ENCODE data around the gene DENND4A.

DENND4A gene

GRCh38 chr15:65629548-65629947 lies 162.5 kb downstream of the DENND4A start:
- ATAC-seq (ENCODE audit: insufficient read depth, low read depth) (no peak), DNase-seq (no peak)
- H3K27ac ChIP-seq (ENCODE audit: low read length): no peak overlapping the region
- H4K20me1 ChIP-seq (ENCODE audit: insufficient read depth, low read length): no peaks in the 10 kb centered on the region
- H3K4me2 ChIP-seq (ENCODE audit: insufficient read depth, low read length): no peak overlapping the region
- H3K4me1 ChIP-seq (ENCODE audit: insufficient read depth, low read length): no peaks in the 10 kb centered on the region
- no peaks in the 10 kb centered on the region for H3K9me3 ChIP-seq (ENCODE audit: insufficient read depth, low read length, severe bottlenecking)
- no peak overlapping the region for H3K4me3 ChIP-seq (ENCODE audit: low read depth in 1 of 2, low read length in 2 of 2)
- no peak for TF ChIP-seq CTCF (IDR thresholded peaks at IDR 0.05; ENCODE audit: borderline replicate concordance, extremely low read depth, low read length, poor library complexity, severe bottlenecking)
- TF ChIP-seq EZH2 (IDR thresholded peaks at IDR 0.05; ENCODE audit: borderline replicate concordance, low read depth, low read length, severe bottlenecking): no peak
- no peak overlapping the region for H2AFZ ChIP-seq (ENCODE audit: low read depth, low read length)
- peaks cover 3% of the 10 kb centered on the region; the same call in 1 of the 2 replicates for H3K36me3 ChIP-seq (ENCODE audit: insufficient read depth, low read length)
- H3K9ac ChIP-seq (ENCODE audit: low read depth, low read length): no peak overlapping the region
- H3K79me2 ChIP-seq (ENCODE audit: insufficient read depth, low read length): no peaks in the 10 kb centered on the region
- no peaks in the 10 kb centered on the region for H3K27me3 ChIP-seq (ENCODE audit: insufficient read depth, low read length, poor library complexity)

GRCh38 chr15:65626856-65627255 lies 165.2 kb downstream of the DENND4A start:
- no peak for DNase-seq
- TF ChIP-seq CTCF (IDR thresholded peaks at IDR 0.05; ENCODE audit: borderline replicate concordance, extremely low read depth, low read length, poor library complexity, severe bottlenecking) (no peak), EZH2 (IDR thresholded peaks at IDR 0.05; ENCODE audit: borderline replicate concordance, low read depth, low read length, severe bottlenecking) (no peak)
- H3K27me3 ChIP-seq (ENCODE audit: insufficient read depth, low read length, poor library complexity): no peaks in the 10 kb centered on the region
- ATAC-seq (ENCODE audit: insufficient read depth, low read depth): no peak
- no peak overlapping the region for H3K27ac ChIP-seq (ENCODE audit: low read length)
- no peaks in the 10 kb centered on the region for H3K9me3 ChIP-seq (ENCODE audit: insufficient read depth, low read length, severe bottlenecking)
- no peak overlapping the region for H2AFZ ChIP-seq (ENCODE audit: low read depth, low read length)
- no peaks in the 10 kb centered on the region for H4K20me1 ChIP-seq (ENCODE audit: insufficient read depth, low read length)
- no peak overlapping the region for H3K4me3 ChIP-seq (ENCODE audit: low read depth in 1 of 2, low read length in 2 of 2)
- no peak overlapping the region for H3K9ac ChIP-seq (ENCODE audit: low read depth, low read length)
- no peaks in the 10 kb centered on the region for H3K4me1 ChIP-seq (ENCODE audit: insufficient read depth, low read length)
- H3K4me2 ChIP-seq (ENCODE audit: insufficient read depth, low read length): no peak overlapping the region
- peaks cover 3% of the 10 kb centered on the region; the same call in 1 of the 2 replicates for H3K36me3 ChIP-seq (ENCODE audit: insufficient read depth, low read length)
- no peaks in the 10 kb centered on the region for H3K79me2 ChIP-seq (ENCODE audit: insufficient read depth, low read length)

- ATAC-seq (ENCODE audit: insufficient read depth, low read depth): no peak
- Histone ChIP-seq H3K9ac (ENCODE audit: low read depth, low read length) (no peak overlapping the region), H3K4me3 (ENCODE audit: low read depth in 1 of 2, low read length in 2 of 2) (no peak overlapping the region), H3K4me1 (ENCODE audit: insufficient read depth, low read length) (no peaks in the 10 kb centered on the region), H3K9me3 (ENCODE audit: insufficient read depth, low read length, severe bottlenecking) (no peaks in the 10 kb centered on the region), H2AFZ (ENCODE audit: low read depth, low read length) (no peak overlapping the region), H3K79me2 (ENCODE audit: insufficient read depth, low read length) (no peaks in the 10 kb centered on the region), H4K20me1 (ENCODE audit: insufficient read depth, low read length) (no peaks in the 10 kb centered on the region), H3K4me2 (ENCODE audit: insufficient read depth, low read length) (no peak overlapping the region), H3K27me3 (ENCODE audit: insufficient read depth, low read length, poor library complexity) (no peaks in the 10 kb centered on the region), H3K27ac (ENCODE audit: low read length) (no peak overlapping the region), H3K36me3 (ENCODE audit: insufficient read depth, low read length) (peaks cover 3% of the 10 kb centered on the region; the same call in 1 of the 2 replicates)
- no peak for TF ChIP-seq EZH2 (IDR thresholded peaks at IDR 0.05; ENCODE audit: borderline replicate concordance, low read depth, low read length, severe bottlenecking)
- no peak for TF ChIP-seq CTCF (IDR thresholded peaks at IDR 0.05; ENCODE audit: borderline replicate concordance, extremely low read depth, low read length, poor library complexity, severe bottlenecking)
- DNase-seq: no peak
Observed at GRCh38 chr15:65623103-65623502, 169.0 kb downstream of the DENND4A start.

- Histone ChIP-seq H2AFZ (ENCODE audit: low read depth, low read length) (no peak within 1 kb of the TSS), H3K79me2 (ENCODE audit: insufficient read depth, low read length) (no peaks in the 10 kb centered on the region), H3K4me1 (ENCODE audit: insufficient read depth, low read length) (no peaks in the 10 kb centered on the region), H3K4me3 (ENCODE audit: low read depth in 1 of 2, low read length in 2 of 2) (no peak within 1 kb of the TSS), H3K9ac (ENCODE audit: low read depth, low read length) (no peak within 1 kb of the TSS), H4K20me1 (ENCODE audit: insufficient read depth, low read length) (no peaks in the 10 kb centered on the region), H3K4me2 (ENCODE audit: insufficient read depth, low read length) (no peak within 1 kb of the TSS), H3K27ac (ENCODE audit: low read length) (no peak within 1 kb of the TSS), H3K36me3 (ENCODE audit: insufficient read depth, low read length) (peaks cover 3% of the 10 kb centered on the region; the same call in 1 of the 2 replicates), H3K27me3 (ENCODE audit: insufficient read depth, low read length, poor library complexity) (no peaks in the 10 kb centered on the region), H3K9me3 (ENCODE audit: insufficient read depth, low read length, severe bottlenecking) (no peaks in the 10 kb centered on the region)
- no peak for TF ChIP-seq CTCF (IDR thresholded peaks at IDR 0.05; ENCODE audit: borderline replicate concordance, extremely low read depth, low read length, poor library complexity, severe bottlenecking)
- no peak for TF ChIP-seq EZH2 (IDR thresholded peaks at IDR 0.05; ENCODE audit: borderline replicate concordance, low read depth, low read length, severe bottlenecking)
- DNase-seq: no peak
- no peak for ATAC-seq (ENCODE audit: insufficient read depth, low read depth)
Observed at GRCh38 chr15:65621638-65622037, 170.5 kb downstream of the DENND4A start, which contains the start of gene SLC24A1. Gene SLC24A1 (plus strand): TSS chr15:65621938. CDS start chr15:65624081, 2,143 bp downstream.
